ENCODE results near the gene CNTFR.

Gene CNTFR

DNA sequence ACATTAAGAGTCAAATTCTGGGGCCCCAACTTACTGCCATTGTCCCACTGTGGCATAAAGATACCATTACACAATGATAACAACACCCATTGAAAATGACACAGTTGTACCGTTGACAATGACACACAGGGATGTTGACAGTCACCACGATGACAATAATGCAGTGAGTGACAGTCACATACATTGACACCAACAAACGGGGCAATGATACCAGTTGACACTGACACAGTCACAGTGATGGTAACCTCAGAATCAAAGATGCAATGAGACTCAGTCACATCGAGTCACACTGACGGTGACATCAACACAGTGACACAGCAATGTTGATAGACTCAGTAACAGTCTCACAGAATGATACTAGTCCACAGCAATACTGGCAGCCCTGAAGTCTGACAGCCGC is 16.9 kb downstream of the CNTFR start:
- DNase-seq (ENCODE audit: low read depth in 2 of 2): no peak

DNA sequence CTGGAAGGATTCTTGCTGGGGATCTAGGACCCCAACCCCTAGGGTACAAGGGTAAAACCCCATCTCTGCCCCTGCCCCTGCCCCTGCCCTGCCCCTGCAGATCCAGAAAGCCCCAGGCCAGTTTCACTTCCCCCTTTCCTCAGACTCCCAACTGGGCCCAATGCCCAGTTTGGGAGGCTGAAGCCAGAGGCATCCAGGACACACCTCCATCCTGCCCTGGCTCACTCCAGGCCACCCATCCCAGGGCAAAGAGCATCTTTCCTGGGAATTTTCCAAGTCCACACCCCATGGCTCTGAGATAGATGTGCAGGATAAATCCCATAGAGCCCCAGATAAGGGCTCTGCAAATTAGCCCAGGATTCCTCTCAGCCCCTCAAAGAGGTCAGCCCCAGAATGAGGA is 17.4 kb downstream of the CNTFR start:
- no peak for DNase-seq (ENCODE audit: low read depth in 2 of 2)

DNA sequence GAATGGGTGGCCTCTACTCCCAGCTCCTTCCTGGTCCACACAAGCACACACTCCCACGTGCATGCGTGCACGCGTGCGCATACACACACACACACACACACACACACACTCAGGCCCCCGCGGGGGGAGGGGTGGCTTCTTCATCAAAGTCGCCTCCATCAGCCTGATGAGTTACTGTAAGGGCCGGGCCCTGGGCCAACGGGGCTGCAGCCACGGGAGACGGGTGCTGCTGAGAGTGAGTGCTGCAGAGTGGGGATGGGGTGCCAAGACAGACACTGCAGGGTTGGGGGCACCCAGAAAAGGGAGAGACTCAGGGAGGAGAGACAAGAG is 18.1 kb downstream of the CNTFR start:
- DNase-seq (ENCODE audit: low read depth in 2 of 2): no peak

DNA sequence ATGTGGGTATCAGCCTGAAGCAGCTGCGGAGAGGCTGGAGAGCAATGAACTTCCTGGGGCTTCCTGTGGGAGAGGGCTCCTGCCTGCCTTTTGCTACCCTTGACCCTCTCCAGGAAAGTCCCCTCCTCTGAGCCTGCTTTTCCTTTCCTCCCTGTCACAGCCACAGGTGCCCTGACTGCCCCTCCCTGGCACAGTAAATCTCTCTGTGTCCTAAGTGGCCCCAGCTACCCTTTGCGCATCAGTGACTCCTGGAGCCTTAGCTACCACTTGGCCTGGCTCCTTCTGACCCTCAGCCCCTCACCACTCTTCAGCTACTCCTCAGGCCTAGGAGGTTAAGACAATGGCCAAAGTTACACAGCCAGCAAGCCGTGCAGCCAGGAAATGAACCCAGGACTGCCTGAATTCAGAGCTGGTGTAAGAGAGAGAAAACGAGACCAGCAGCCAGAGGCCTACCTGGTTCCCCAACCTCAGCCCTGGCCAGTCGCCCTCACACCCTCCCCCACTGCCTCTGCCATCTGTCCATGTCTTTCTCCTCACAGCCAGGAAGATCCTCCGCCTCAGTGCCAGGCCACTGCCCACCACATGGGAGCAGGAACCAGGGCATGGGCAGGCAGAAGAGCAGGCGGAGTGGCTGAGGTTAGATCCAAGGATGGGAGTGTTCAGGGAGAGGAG is 18.6 kb downstream of the CNTFR start:
- DNase-seq (ENCODE audit: low read depth in 2 of 2): no peak

DNA sequence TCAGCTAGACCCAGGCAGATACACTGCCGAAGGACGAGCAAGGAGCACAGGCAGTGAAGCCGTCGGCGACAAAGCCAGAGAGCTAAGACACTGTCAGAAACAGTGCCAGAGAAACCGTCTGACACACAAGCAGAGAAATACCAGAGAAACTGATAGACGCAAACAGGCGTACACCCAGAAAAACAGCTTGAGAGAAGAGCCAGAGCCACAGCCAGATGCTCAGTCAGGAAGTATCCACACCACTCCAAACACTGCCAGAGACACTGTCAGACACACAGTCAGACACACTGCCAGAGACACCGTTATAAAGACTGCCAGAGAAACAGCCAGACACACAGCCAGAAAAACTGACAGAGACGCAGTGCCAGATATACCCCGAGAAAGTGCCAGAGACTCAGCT is 19.1 kb downstream of the CNTFR start:
- DNase-seq (ENCODE audit: low read depth in 2 of 2): no peak

DNA sequence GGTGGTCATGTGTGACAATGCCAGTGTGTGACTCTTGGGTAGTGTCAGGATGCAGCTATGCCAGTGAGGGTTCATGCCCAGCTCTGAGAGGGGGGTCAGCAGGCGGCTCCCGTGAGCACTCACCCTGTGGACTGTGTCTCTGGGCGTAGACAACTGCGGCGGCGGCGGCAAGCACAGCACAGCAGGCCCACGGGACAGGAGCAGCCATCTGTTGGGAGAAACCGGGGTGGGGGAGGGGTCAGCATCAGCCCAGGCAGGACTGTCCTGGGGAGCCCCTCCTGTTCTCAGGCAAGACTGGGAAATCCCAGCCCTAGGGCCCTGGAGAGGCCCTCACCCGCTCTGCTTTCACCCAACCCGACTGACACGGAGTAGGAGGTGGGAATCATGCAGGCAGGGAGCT is 20.8 kb downstream of the CNTFR start:
- no peak for DNase-seq (ENCODE audit: low read depth in 2 of 2)

DNA sequence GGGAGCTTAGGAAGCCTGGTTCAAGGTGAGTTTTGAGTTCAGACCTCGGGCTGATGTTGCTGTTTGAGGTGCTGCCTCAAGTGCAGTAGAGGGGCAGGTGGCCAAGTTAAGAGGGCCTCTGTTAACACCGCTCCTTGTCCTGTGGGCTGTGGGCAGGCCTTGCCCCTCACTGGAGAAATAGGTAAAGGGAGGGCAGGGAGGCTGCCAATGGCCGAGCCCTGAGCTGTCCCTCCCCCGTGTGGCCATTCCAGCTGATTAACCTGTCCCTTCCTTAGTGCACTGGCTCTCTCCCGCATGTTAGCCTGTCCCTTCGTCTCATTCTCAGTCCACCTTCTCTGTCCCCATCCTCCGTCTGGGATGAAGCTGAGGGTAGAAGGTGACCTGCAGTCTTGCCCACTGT is 21.4 kb downstream of the CNTFR start:
- DNase-seq (ENCODE audit: low read depth in 2 of 2): no peak

DNA sequence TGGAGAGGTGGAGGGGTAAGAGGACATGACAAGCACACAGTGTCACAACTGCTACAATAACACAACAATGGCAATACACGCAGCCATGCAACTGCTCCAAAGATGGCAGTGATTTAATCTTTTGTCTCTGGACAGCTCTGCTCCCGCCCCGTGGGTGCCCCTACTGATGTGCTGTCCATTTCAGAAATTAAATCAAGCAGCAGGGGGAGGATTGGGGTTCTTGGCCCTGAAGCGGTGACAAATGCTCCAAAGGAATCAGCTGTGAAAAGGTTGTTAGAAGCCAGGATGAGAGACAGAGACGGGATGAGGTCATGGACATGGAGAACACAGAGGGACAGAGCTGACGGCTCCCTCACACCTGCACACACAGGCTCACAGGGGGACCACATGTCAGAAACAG is 22.6 kb downstream of the CNTFR start:
- no peak for DNase-seq (ENCODE audit: low read depth in 2 of 2)

DNA sequence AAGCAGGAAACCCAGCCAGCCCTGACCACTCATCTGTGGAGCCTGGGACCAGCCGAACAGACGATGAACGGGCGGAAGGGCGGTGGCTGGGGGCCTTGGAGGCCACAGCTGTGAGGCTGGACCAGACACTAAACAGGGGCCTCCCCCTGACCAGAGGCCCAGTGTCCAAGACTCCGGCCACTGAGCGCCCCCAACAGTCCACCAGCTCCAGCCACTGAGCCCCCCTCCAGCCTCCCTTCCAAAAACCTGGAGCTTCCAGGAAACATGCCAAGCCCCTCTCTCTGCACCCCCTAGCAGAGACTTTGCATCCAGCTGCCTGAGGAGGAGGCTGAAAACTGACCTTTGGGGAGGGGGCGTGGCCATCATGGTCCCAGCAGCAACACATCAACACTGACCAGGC is 23.2 kb downstream of the CNTFR start:
- DNase-seq (ENCODE audit: low read depth in 2 of 2): no peak

DNA sequence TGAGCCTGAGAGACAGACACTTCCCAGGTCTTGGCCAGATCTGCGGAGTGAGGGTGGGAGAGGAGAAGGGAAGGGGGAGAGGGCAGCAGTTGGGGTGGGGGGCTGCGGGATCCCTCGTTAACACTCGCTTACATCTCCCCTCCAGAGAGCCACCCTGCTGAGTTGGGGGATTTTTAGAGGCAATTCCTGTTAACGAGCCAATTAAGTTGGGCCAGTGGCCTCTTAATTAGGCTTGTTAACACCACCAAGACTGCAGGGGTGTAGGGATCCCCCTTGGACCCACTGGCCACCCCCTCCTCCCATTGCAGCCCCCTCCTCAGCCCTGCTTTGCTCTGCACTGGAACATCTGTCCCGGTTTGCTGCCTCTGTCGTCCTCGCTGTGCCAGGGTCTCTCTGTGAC is 23.7 kb downstream of the CNTFR start:
- DNase-seq (ENCODE audit: low read depth in 2 of 2): no peak

DNA sequence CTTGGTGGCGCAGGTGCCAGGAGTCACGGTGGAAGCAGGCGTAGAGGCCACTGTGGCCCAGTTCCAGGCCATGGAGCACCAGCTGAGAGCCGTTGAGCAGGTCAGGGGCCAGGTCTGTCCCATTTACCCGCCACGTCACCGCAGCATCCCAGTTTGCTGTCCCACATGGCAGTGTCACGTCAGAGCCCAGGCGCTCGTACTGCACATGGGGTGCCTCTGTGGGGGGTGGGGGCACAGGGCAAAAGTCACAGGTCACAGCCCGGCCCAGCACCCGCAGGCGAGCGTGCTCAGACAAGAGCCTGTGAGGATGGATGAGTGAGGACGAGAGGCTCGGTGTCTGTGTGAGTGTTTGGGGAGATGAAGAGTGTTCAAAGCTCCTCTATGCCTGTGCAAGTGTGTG is 24.9 kb downstream of the CNTFR start:
- no peak for DNase-seq (ENCODE audit: low read depth in 2 of 2)

DNA sequence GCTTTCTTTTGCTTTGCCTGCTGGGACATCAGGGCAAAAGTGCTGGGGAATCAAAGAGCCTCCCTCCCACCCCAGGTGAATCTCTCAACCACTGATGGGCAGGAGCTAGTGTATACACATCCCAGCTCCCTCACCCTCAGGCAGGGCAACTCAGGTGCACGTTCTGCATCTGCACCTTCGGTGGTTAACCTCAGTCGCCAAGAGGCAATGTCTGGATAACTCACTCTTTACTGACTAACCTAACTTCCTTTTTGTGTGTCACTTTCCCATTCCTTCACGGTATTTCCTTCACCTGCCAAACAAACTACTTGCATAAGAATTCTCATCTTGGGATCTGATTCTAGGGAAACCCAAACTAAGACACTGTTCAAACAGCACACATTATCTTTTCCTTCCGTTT is 26.3 kb downstream of the CNTFR start:
- no peak for DNase-seq (ENCODE audit: low read depth in 2 of 2)

DNA sequence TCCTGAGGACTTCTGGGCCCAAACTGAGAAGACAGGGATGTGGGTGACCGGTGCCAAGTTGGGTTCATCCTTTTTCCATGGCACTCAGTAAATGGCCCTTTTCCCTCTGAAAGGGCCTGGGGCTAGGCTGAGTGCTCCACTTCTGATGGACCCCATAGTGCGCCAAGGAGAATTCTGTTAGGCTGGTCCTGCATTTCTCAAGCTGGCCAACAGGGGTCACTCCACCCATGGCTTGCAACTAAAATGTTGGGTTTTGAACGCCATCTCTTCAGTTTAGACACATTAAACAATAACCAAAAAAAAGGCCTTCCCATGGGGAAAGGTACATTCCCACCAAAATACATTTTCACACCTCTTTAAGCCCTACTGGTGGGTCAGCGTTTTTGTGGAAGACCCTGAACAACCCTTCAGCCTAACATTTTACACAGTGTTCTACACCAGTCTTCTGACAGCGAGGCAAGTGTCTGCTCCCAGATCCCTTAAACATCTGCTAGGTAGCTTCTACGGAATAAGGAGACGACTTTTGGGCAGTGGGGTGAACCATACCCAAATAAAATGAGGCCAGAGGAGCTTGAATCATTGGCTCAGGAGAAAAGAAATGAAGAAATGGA is 27.3 kb downstream of the CNTFR start:
- DNase-seq (ENCODE audit: low read depth in 2 of 2): no peak

DNA sequence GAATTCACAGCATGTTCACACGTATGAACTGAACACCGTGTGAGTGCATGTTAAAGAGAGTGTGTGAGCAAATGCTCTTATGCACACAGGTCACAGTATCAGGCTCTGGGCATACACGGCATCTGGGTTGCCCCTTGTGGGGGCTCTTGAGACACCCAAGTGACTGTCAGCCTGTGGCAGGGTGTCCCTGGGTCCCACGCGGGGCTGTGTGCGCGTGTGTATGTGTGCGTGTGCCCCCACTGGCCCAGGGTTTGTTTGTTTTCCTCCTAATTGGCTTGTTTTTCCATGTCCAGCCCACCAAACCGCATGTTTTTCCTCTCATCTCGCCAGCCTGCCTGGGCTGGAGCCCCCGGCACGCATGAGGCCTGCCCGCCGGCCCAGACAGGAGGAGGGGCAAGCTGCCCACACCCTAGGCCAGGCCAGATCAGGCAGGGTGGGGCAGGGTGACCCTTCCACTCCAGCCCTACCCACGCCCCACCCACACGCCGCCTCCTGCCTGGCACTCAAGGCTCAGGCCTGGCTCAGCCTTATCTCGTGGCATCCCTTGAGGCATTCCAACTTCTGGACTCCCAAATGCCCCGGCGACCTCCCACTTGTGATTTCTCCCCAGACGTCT is 28.8 kb downstream of the CNTFR start:
- no peak for DNase-seq (ENCODE audit: low read depth in 2 of 2)

DNA sequence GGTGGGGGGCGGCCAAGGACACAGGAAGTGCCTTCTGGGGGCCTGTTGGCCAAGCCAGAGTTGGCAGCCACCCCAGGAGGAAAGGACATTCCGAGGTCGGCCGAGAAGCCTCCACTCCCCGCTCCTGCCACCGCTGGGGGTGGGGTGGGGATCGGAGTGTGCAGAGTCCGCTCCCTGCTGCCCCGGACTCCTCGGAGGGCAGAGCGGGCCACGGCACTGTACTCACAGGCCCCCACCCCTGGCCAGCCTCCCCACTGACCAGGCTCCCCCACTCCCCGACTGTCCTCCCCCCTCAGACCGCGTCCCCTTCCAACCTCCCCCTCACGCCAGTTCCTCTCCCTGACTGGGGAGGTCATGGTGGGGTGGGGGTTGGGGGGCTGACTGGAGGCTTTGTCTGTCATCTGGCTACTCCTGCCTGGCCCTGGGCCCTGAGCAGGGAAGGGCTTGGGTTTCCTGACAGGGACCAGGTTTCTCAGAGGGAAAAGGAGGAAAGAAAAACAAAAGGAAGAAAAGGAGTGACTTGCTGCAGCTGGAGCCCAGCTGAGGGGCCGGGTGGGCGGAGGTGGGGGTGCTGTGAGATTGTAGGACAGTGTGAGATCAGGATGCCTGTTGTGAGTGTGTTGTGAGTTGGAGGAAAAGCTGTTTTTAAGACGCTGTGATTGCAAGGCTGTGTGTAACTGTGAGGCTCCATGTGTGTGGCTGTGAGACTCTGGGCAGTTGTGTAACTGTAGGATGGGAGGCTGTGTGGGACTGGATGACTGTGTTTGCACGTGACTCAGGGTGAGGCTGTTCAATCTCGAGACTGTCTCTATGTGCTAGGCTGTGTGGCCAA is 29.7 kb downstream of the CNTFR start:
- no peak for DNase-seq (ENCODE audit: low read depth in 2 of 2)

DNA sequence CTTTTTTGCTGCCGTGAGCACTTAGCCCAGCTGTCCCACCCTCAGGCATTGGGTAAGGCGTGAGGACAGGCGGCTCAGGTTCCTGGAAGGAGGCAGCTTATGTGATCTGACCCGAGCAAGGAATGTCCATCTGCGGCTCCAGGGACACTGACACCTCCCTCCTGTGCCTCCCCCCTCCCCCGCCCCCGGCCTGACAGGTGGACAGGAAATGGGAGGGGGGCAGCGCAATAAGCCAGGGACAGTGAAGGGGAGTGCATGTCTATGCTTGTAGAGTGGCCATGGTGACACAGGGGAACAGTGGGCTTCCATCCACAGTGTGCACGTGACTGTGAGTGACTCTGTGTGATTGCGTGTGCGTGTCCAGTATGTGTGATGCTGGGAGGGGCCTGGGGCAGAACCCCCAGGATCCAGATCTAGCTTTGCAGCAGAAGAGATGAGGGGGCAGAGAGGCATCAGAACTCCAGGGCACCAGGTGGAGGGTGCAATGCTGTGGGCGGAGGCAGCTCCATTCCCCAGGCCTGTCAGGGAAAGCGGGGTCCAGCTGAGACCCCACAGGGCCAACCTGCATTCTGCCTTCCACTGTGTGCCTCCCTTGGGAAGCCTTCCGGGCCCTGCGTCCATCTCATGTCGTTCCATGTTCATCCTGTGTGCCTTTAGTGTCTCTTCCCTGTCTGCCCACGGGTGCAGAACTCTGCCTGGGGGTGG is 30.5 kb downstream of the CNTFR start:
- DNase-seq (ENCODE audit: low read depth in 2 of 2): no peak

DNA sequence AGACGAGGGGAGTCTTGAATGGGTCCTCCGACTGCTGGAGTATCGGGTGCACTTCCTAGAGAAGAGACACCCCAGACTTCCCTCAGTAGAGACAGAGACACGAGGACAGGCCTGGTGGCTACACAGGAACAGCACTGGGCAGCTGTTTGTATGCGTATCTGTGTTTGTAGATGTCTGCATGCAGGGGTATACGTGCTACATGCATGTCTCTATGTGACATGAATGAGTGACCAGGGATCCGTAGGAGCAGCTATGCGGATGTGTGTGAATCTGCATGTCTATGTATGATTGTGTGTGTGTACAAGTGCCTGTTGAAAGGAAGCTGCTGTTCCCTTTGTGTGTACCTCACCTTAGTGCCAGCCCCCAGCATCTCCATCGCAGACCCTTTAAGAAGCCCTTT is 31.2 kb downstream of the CNTFR start:
- no peak for DNase-seq (ENCODE audit: low read depth in 2 of 2)

DNA sequence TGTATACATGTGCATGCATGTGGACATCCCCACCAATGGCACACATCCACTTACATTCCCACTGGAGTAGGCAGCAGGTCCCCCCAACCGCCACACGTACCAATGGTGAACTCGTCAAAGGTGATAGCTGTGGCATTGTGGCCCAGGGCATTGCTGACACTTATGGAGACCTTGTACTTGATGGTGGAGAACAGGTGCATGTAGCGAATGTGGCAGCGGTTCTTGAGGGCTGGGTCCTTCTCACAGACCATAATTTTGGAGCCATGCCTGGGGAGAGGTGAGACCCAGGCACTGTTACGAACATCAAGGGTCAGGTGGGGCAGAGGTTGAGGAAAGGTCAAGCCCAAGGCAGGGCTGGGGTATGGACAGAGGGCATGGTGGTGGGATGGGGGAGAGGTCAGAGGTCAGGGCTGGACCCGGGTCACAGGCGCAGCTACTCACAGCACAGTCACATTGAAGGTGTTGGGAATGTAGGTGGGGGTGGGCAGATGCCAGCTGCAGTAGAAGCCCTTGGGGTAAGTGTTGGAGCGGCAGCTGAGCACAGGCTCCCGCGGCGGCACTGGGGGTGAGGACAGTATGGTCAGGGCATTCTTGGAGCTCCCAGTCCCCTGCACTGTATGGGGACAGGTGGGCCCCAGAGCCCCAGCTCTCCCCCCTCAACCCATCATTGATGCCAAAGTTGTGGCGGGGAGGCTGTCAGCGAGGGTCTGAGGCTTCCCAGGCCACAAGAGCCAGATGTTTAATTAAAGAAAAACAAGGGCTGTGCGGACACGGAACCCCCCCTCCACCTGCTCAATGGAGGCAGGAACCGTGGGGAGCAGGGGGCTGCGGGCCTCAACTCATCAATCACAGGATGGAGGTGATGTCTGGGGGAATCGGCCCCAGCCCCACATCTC is 31.9 kb downstream of the CNTFR start:
- DNase-seq (ENCODE audit: low read depth in 2 of 2): no peak

DNA sequence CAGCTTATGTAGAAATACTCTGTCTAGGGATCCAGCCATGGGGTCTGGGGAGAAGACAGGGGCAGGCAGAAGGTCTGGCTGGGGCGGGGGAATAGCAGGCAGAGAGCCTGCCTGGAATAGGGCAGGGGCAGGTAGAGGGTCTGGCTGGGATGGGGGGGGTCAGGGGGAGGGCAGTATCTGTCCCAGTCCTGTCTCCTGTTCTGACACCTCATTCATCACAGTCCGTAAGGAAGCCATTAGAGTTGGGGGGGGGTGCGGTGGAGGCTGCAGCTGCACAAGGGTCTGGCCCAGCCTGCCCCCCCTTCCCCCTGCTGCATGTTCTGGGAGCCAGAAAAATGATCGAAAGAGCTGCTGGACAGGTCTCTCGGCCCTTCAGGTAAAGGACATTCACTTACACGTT is 32.6 kb downstream of the CNTFR start:
- DNase-seq (ENCODE audit: low read depth in 2 of 2): no peak

DNA sequence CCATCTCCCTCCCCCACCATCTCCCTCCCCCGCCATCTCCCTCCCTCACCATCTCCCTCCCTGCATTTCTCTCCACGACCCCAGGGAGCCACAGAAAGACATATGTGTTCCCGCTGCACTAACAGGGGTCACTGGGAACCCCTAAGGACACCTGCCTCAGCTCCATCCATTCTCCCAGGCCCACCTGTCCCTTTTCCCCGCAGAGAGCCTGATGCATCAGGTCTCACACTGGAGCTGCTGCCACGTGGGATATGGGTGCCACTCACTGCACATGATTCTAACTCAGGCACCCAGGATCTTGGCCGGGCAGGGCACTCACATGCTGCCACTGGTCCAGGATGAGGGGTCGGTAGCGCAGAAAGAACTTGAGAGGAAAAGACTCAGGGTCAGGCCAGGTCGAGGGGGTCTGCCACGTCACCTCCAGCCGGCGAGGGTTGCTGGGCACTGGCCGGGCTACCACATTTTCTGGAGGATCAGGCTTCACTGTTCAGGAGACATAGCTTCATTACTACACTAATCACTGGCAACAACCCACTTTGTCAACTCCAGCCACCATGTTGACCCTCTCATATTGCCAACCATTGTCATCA is 33.5 kb downstream of the CNTFR start:
- DNase-seq (ENCODE audit: low read depth in 2 of 2): no peak

DNA sequence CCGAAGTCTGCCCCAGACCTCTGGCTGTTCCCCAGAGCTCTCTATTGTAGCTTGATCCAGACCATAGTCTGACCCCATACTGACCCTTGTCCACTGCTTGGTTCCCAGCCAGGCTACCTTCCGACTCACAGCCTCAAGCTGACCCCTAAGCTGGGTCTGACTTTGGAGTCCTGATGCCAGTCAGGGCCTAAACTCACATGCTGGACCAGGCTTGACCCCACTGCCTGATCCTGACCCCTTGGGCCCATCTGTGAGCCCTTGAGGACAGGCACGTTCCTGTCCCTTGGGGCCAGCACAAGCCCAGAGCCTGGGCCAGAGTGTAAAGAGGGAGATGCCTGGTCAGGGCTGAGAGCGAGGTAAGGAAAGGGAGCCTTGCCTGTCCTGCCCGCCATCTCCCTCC is 34.0 kb downstream of the CNTFR start:
- no peak for DNase-seq (ENCODE audit: low read depth in 2 of 2)

All from fibroblast of skin of left biceps (primary cell).